ENCODE results near the gene PTRHD1. TPM values are rescaled to one million over a fixed set of nuclear protein-coding genes. Genes with fewer than 3 reads are reported as not detected.

PTRHD1 gene
- total RNA-seq, 2 experiments from 2014 or later: 25.4 to 25.5 TPM

DNA sequence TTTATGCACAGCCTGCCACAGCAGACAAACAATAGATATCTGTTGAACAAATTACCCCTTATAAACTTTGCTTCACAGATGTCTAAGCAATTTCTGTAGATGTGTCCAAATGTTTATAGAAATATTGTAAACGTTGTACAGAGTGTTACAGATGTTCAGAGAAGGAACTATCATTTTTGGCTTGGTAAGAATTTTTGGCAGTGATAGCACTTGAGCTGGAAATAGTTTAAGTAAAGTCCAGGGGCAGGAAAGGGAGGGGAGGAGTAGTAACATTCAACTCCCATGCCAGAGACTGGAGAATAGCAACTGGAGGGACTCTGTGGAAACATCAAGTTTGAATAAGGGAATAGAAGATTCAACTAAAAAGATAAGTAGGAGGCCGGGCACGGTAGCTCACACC, 4.4 kb downstream of the PTRHD1 start:
- Mint-ChIP-seq H3K27me3 (no peaks in the 10 kb centered on the region), H3K4me3 (no peak overlapping the region), H3K36me3 (ENCODE audit: low read depth) (peaks cover 9% of the 10 kb centered on the region), H3K27ac (no peak overlapping the region), H3K4me1 (peaks cover 19% of the 10 kb centered on the region), H3K9me3 (no peaks in the 10 kb centered on the region)
- ChIA-PET POLR2A (no interaction called here), CTCF (no interaction called here)
- DNase-seq: no peak

GRCh38 chr2:24787532-24787931, 5.7 kb downstream of the PTRHD1 start:
- Mint-ChIP-seq H3K36me3 (ENCODE audit: low read depth) (peaks cover 4% of the 10 kb centered on the region), H3K4me1 (peaks cover 11% of the 10 kb centered on the region), H3K27ac (no peak overlapping the region), H3K4me3 (no peak overlapping the region), H3K27me3 (no peaks in the 10 kb centered on the region), H3K9me3 (no peaks in the 10 kb centered on the region)
- CTCF ChIA-PET: no interaction called here
- POLR2A ChIA-PET: interaction anchor here (0.7 kb wide), 1 partner anchor 8 kb away, joined by 3 read pairs; no protein-coding TSS in a partner anchor
- DNase-seq: no peak

DNA sequence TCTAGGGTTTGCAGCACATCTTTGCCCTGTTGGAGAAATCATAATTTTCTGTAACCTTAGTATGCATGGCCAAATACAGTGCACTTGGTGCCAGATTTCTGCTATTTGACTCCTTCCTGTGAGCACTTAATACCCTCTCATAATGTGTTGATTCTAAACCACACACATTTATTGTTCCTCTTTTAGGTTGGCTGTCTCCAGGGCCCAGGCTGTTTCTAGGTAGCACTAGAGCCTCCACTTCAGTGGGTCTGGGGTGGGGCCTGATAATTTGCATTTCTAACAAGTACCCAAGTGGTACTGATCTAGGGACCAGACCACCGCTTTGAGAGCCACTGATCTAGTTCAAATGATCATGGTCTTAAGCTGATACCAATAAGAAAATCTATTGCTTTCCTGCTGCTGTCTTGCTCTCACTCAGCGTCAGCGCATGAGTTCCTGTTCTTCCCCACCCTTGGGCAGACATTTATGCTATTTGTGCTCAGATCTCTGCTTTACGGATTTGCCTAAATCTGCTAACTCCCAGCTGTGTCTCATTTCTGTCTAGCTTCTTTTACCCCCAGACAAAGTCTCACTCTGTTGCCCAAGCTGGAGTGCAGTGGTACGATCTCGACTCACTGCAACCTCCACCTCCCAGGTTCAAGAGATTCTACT, 7.4 kb downstream of the PTRHD1 start:
- no peak overlapping the region for H3K27ac Mint-ChIP-seq
- H3K9me3 Mint-ChIP-seq: no peaks in the 10 kb centered on the region
- H3K27me3 Mint-ChIP-seq: no peaks in the 10 kb centered on the region
- H3K4me3 Mint-ChIP-seq: no peak overlapping the region
- POLR2A ChIA-PET: no interaction called here
- no peak for DNase-seq
- CTCF ChIA-PET: no interaction called here
- peaks cover 4% of the 10 kb centered on the region for H3K36me3 Mint-ChIP-seq (ENCODE audit: low read depth)
- no peaks in the 10 kb centered on the region for H3K4me1 Mint-ChIP-seq

- ChIA-PET POLR2A (interaction anchor here (2.5 kb wide), 1 partner anchor 9 kb away, joined by 7 read pairs; the partner anchor contains the start of genes CENPO and PTRHD1), CTCF (no interaction called here)
- H3K36me3 Mint-ChIP-seq (ENCODE audit: low read depth): peaks cover 3% of the 10 kb centered on the region
- no peak for DNase-seq
- no peak overlapping the region for H3K27ac Mint-ChIP-seq
- no peak overlapping the region for H3K4me3 Mint-ChIP-seq
- no peaks in the 10 kb centered on the region for H3K27me3 Mint-ChIP-seq
- H3K4me1 Mint-ChIP-seq: no peaks in the 10 kb centered on the region
- peaks cover 2% of the 10 kb centered on the region for H3K9me3 Mint-ChIP-seq
Measured at GRCh38 chr2:24783641-24784040, 9.6 kb downstream of the PTRHD1 start.

DNA sequence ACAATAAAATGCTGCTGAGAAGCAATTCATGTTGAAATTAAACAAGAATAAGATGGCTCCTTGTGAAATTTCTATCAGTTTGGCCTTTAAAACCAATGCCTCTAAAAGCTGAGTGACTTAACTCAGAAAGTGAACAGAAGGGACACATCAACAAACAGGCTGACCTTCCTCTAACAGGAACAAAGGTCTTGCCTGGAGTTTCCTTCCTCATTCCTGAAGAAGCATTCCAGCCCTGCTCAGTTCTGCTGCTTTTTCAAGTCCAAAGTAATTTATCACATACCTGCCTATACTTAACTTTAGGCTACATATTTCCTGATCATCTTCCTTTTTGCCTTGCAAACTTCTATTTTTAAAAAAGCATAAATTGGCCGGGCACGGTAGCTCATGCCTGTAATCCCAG, 14.1 kb downstream of the PTRHD1 start:
- H3K4me1 Mint-ChIP-seq: no peaks in the 10 kb centered on the region
- H3K9me3 Mint-ChIP-seq: peaks cover 2% of the 10 kb centered on the region
- POLR2A ChIA-PET: interaction anchor here (1.2 to 1.9 kb wide), 2 partner anchors 14 kb away, joined by 3 to 7 read pairs; partner anchors contain the start of genes CENPO and PTRHD1
- peaks cover 4% of the 10 kb centered on the region for H3K27me3 Mint-ChIP-seq
- CTCF ChIA-PET: no interaction called here
- no peak overlapping the region for H3K4me3 Mint-ChIP-seq
- peaks cover 3% of the 10 kb centered on the region for H3K36me3 Mint-ChIP-seq (ENCODE audit: low read depth)
- DNase-seq: no peak
- H3K27ac Mint-ChIP-seq: no peak overlapping the region

DNA sequence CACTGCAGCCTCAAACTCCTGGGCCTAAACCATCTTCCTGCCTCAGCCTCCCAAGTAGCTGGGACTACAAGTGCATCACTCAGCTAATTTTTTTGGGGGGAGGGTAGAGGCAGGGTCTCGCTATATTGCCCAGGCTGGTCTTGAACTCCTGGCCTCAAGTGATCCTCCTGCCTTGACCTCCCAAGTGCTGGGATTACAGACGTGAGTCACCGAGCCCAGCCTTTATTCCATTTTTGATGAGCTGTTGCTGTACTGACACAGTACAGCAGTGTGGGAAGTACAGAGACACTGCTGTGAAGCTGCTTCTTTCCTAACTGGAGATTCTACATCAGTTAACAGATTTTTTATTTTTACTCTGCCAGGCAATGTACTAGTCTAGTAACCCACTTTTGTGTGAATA, 18.8 kb downstream of the PTRHD1 start:
- ChIA-PET CTCF (no interaction called here), POLR2A (interaction anchor here (0.8 to 1.1 kb wide), 2 partner anchors 9 to 19 kb away, joined by 3 read pairs; partner anchors contain the start of genes CENPO and PTRHD1)
- no peak for DNase-seq
- peaks cover 4% of the 10 kb centered on the region for H3K27me3 Mint-ChIP-seq
- no peaks in the 10 kb centered on the region for H3K9me3 Mint-ChIP-seq
- peaks cover 8% of the 10 kb centered on the region for H3K36me3 Mint-ChIP-seq (ENCODE audit: low read depth)
- no peak overlapping the region for H3K4me3 Mint-ChIP-seq
- H3K4me1 Mint-ChIP-seq: no peaks in the 10 kb centered on the region
- no peak overlapping the region for H3K27ac Mint-ChIP-seq

DNA sequence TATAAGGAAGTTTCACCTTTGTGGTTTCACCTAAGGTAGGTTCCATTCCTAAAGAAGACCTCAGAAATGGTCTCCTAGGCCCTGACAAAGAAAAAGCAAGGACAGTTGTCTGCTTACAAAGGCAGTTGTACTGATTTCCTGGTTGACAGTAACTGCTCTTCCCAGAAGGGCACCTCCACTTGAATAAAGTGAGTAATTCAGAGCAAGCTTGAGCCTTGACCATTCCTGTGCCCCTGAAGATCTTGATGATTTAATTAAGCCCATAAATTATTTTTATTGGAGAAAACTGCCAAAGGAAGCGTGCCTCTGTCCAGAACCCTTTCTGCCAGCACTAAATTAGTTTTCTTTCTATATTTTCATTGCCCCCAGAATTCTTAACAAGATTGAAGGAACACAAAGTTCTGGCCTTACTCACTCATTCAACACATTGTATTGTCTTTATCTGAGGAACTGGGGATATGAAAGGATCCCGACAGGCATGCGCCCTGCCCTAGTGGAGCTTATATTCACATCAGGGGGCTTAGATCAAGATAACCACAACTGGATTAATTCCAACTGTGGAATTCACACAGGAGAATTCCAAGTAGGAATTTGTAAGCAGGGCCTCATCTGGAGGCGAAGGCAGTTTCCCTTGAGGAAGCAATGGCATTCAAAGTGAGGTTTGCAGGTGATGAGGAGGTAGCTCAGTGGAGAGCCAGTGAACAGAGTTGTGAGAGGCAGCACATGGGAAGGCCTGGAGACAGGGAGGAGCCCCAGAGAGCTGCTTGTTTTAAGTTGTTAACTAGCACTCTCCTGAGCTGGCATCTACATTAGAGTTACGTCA, 21.2 kb downstream of the PTRHD1 start:
- no peak overlapping the region for H3K4me3 Mint-ChIP-seq
- no peaks in the 10 kb centered on the region for H3K27me3 Mint-ChIP-seq
- CTCF ChIA-PET: interaction anchor here (0.9 kb wide), 1 partner anchor 350 kb away, joined by 4 read pairs; no protein-coding TSS in a partner anchor
- H3K4me1 Mint-ChIP-seq: no peaks in the 10 kb centered on the region
- DNase-seq: no peak
- H3K36me3 Mint-ChIP-seq (ENCODE audit: low read depth): peaks cover 14% of the 10 kb centered on the region
- H3K27ac Mint-ChIP-seq: no peak overlapping the region
- H3K9me3 Mint-ChIP-seq: no peaks in the 10 kb centered on the region
- POLR2A ChIA-PET: no interaction called here

GRCh38 chr2:24771061-24771460, 22.1 kb downstream of the PTRHD1 start:
- no peaks in the 10 kb centered on the region for H3K9me3 Mint-ChIP-seq
- peaks cover 18% of the 10 kb centered on the region for H3K36me3 Mint-ChIP-seq (ENCODE audit: low read depth)
- no peak overlapping the region for H3K27ac Mint-ChIP-seq
- H3K27me3 Mint-ChIP-seq: no peaks in the 10 kb centered on the region
- peaks cover 8% of the 10 kb centered on the region for H3K4me1 Mint-ChIP-seq
- ChIA-PET CTCF (no interaction called here), POLR2A (no interaction called here)
- no peak for DNase-seq
- H3K4me3 Mint-ChIP-seq: no peak overlapping the region

DNA sequence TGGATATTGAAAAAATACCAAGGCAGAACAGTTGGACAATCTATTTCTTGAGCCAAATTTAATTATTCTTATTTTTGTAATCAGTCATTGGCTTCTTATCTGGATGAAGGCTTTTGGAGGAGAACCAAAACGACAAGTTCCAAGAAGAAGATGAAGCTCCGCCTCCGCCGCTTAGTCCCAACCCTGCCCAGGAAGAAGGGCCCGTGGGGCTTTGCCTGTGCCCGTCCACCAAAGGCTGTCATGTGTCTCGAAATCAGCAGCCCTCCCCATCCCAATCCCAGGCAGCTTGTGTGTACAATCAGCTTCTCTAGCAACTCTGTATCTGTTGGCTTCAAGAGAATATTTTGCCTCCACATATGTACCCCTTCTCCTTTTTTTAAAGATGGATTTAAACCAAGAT, 24.6 kb downstream of the PTRHD1 start:
- CTCF ChIA-PET: no interaction called here
- Mint-ChIP-seq H3K4me1 (peaks cover 8% of the 10 kb centered on the region), H3K36me3 (ENCODE audit: low read depth) (peaks cover 28% of the 10 kb centered on the region), H3K4me3 (no peak overlapping the region), H3K9me3 (no peaks in the 10 kb centered on the region), H3K27ac (no peak overlapping the region), H3K27me3 (no peaks in the 10 kb centered on the region)
- POLR2A ChIA-PET: interaction anchor here (0.8 to 1.3 kb wide), 2 partner anchors 24 to 62 kb away, joined by 3 to 5 read pairs; partner anchors contain the start of genes CENPO and PTRHD1
- DNase-seq: no peak

DNA sequence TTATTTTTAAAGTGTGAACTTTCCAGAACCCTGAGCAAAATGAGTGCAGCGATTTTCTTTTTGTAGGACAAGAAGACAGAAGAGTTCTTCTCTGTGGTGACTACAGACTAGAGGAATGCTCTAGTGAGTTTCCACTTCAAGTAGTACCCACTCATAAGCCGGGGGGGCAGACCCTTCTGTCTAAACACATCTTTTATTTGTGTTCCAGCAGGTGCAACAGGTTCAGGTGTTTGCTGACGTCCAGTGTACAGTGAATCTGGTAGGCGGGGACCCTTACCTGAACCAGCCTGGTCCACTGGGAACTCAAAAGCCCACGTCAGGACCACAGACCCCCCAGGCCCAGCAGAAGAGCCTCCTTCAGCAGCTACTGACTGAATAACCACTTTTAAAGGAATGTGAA, 25.2 kb downstream of the PTRHD1 start:
- H3K27me3 Mint-ChIP-seq: no peaks in the 10 kb centered on the region
- H3K9me3 Mint-ChIP-seq: no peaks in the 10 kb centered on the region
- peaks cover 28% of the 10 kb centered on the region for H3K36me3 Mint-ChIP-seq (ENCODE audit: low read depth)
- ChIA-PET CTCF (interaction anchor here (0.7 kb wide), 1 partner anchor 396 kb away, joined by 5 read pairs; no protein-coding TSS in a partner anchor), POLR2A (interaction anchor here (1.3 to 1.4 kb wide), 2 partner anchors 12 to 62 kb away, joined by 3 to 4 read pairs; no protein-coding TSS in a partner anchor)
- H3K4me3 Mint-ChIP-seq: no peak overlapping the region
- H3K4me1 Mint-ChIP-seq: peaks cover 8% of the 10 kb centered on the region
- no peak for DNase-seq
- no peak overlapping the region for H3K27ac Mint-ChIP-seq

DNA sequence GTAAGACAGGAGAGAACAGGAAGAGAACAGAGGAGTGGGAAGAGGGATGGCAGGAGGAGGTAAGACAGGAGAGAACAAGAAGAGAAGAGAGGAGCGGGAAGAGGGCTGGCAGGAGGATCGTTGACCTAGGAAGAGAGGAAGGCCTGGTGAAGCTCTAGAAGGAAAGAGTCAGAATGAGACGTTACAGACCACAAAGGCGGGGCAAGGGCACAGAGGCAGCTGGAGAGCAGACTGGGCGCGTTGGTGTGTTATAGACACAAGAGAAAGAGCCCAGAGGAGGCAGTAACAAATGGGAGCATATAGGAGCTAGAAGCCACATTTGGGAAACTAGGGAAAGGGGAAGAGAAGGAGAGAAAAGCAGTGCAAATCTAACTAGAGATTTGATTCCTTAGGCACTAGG, 26.6 kb downstream of the PTRHD1 start:
- ChIA-PET POLR2A (interaction anchor here (1.4 kb wide), 1 partner anchor 10 kb away, joined by 4 read pairs; no protein-coding TSS in a partner anchor), CTCF (interaction anchor here (1.1 kb wide), 1 partner anchor 26 kb away, joined by 3 read pairs; the partner anchor contains the start of genes CENPO and PTRHD1)
- Mint-ChIP-seq H3K9me3 (no peaks in the 10 kb centered on the region), H3K27ac (no peak overlapping the region), H3K27me3 (no peaks in the 10 kb centered on the region), H3K4me1 (peaks cover 8% of the 10 kb centered on the region), H3K36me3 (ENCODE audit: low read depth) (peaks cover 31% of the 10 kb centered on the region), H3K4me3 (no peak overlapping the region)
- DNase-seq: peak; percentile 23

DNA sequence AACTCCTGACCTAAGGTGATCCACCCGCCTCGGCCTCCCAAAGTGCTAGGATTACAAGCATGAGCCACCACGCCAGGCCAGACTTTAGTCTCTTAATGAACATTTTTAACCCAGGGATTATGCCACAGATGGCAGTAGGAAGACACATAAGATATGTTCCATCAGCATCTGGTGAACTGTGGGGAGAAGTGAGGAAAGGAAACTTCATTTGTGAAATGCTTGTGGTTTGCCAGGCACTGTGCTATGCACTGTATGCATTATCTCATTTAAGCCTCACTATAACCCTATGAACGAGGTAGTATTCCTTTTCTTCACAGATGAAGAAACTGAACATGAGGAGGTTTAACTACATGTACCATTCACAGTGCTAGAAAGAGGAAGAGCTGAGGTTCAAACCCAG, 29.3 kb downstream of the PTRHD1 start:
- H3K27ac Mint-ChIP-seq: no peak overlapping the region
- ChIA-PET POLR2A (no interaction called here), CTCF (interaction anchor here (0.6 kb wide), 1 partner anchor 292 kb away, joined by 4 read pairs; no protein-coding TSS in a partner anchor)
- H3K9me3 Mint-ChIP-seq: no peaks in the 10 kb centered on the region
- no peak for DNase-seq
- H3K4me1 Mint-ChIP-seq: peaks cover 8% of the 10 kb centered on the region
- H3K36me3 Mint-ChIP-seq (ENCODE audit: low read depth): peaks cover 24% of the 10 kb centered on the region
- H3K4me3 Mint-ChIP-seq: no peak overlapping the region
- H3K27me3 Mint-ChIP-seq: no peaks in the 10 kb centered on the region

DNA sequence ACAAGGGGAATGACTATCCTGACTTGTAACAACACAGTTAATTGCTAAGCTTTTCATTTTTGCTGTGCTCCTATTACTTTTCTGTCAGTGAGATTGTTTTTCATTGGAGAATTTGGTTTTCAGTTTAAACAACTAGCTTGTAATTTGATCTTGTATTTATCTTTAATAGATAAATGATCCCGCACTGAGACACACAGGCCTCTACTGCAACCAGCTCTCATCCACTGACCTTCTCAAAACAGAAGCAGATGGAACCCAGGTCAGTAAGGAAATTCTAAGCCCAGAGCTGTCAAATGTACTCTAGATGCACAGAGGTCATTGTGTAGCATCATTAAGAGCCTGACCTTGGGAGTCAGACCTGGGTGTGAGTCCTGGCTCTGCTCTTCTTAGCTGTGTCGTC, 30.7 kb downstream of the PTRHD1 start:
- Mint-ChIP-seq H3K27me3 (no peaks in the 10 kb centered on the region), H3K4me3 (no peak overlapping the region), H3K36me3 (ENCODE audit: low read depth) (peaks cover 25% of the 10 kb centered on the region), H3K4me1 (peaks cover 8% of the 10 kb centered on the region), H3K9me3 (no peaks in the 10 kb centered on the region), H3K27ac (no peak overlapping the region)
- CTCF ChIA-PET: no interaction called here
- DNase-seq: no peak
- POLR2A ChIA-PET: no interaction called here
